GM12878 (cell line): ENCODE data around the gene TK2. TPM values are rescaled to one million over a fixed set of nuclear protein-coding genes. Genes with fewer than 3 reads are reported as not detected.

Experiments
- ATAC-seq: fragments of 200-7000 bp; cut with Tn5 transposase; 3 replicates; pipeline ENCODE4 v1.9.1; 2020; ENCODE audit warnings: mild to moderate bottlenecking, moderate library complexity
- BruUV-seq: library from RNA; stranded (reverse); fragments of 400-500 nt; replicated peaks from 2 replicates; lab custom pipeline; 2021; lab: Mats Ljungman, UMichigan
- CTCF ChIA-PET: fragments of 300-600 bp; sonication (Branson Sonifier 250); formaldehyde crosslinking; extraction: SDS; loops from one replicate; lab custom pipeline; 2021; ENCODE audit warnings: inconsistent platforms; lab: Yijun Ruan, JAX
- POLR2A ChIA-PET: fragments of 350-600 bp; formaldehyde crosslinking; extraction: SDS; loops from one replicate; lab custom pipeline; 2021; ENCODE audit warnings: inconsistent platforms; lab: Charles Lee
- RAD21 ChIA-PET: fragments of 300-600 bp; sonication (Branson Sonifier 250); formaldehyde crosslinking; loops from one replicate; lab custom pipeline; 2023; ENCODE audit warnings: antibody characterized with exemption; ENCODE audit not compliant: unreplicated experiment; lab: Charles Lee
- SMC1A ChIA-PET: fragments of 300-600 bp; sonication (Branson Sonifier 250); formaldehyde crosslinking; loops from one replicate; lab custom pipeline; 2023; ENCODE audit not compliant: unreplicated experiment, uncharacterized antibody; lab: Charles Lee
- DNase-seq: peaks from one replicate; pipeline ENCODE4 v3.0.0-alpha.2; 2011; ENCODE audit warnings: low read depth, low spot score
- FAIRE-seq: peaks from 3 replicates; lab custom pipeline; 2011; peaks lifted over from hg19 to GRCh38; lab: Jason Lieb, UNC
- H2AFZ ChIP-seq: 2 replicates; pipeline ENCODE4 v1.6.0; 2011; ENCODE audit warnings: low read depth, low read length, control low read depth; ENCODE audit not compliant: control insufficient read depth
- H3K27ac ChIP-seq: 2 replicates; pipeline ENCODE4 v1.5.1; 2011; ENCODE audit warnings: control low read depth; ENCODE audit not compliant: control insufficient read depth, insufficient read depth
- H3K27me3 ChIP-seq, 2 experiments: replicated peaks in 1 of 2; 2 replicates each; pipeline versions ENCODE4 v1.6.0 to v1.6.1; 2011; ENCODE audit warnings: low read length in 1 of 2; ENCODE audit not compliant: control insufficient read depth in 2 of 2, insufficient read depth in 2 of 2
- H3K36me3 ChIP-seq, 2 experiments: 2 replicates each; pipeline ENCODE4 v1.5.1; 2011; ENCODE audit warnings: low read length in 1 of 2; ENCODE audit not compliant: control insufficient read depth in 2 of 2, insufficient read depth in 2 of 2
- H3K4me1 ChIP-seq: 2 replicates; pipeline ENCODE4 v1.6.1; 2011; ENCODE audit warnings: mild to moderate bottlenecking, low read length, moderate library complexity, mixed read lengths; ENCODE audit not compliant: control insufficient read depth, insufficient read depth
- H3K4me2 ChIP-seq: 2 replicates; pipeline ENCODE4 v1.6.0; 2011; ENCODE audit warnings: control low read depth; ENCODE audit not compliant: control insufficient read depth, insufficient read depth
- H3K4me3 ChIP-seq: fragments of 200-600 bp; sonication (generic); 2 replicates; pipeline ENCODE4 v1.5.1; 2016
- H3K79me2 ChIP-seq: 2 replicates; pipeline ENCODE4 v1.6.0; 2011; ENCODE audit warnings: low read length; ENCODE audit not compliant: control insufficient read depth, insufficient read depth
- H3K9ac ChIP-seq: 2 replicates; pipeline ENCODE4 v1.8.0; 2011; ENCODE audit warnings: low read length, control low read depth, mixed read lengths; ENCODE audit not compliant: control insufficient read depth, insufficient read depth
- H3K9me3 ChIP-seq: replicated peaks from 3 replicates; pipeline ENCODE4 v1.5.1; 2011; ENCODE audit warnings: mild to moderate bottlenecking, low read length; ENCODE audit not compliant: control insufficient read depth, insufficient read depth
- H4K20me1 ChIP-seq: 2 replicates; pipeline ENCODE4 v1.6.0; 2011; ENCODE audit not compliant: control insufficient read depth, insufficient read depth
- HDGF ChIP-seq: fragments of 450-650 bp; IDR thresholded peaks from 2 replicates; pipeline ENCODE4 v1.6.1; 2016; ENCODE audit warnings: antibody characterized with exemption
- NBN ChIP-seq: fragments of 450-650 bp; IDR thresholded peaks from 2 replicates; pipeline ENCODE4 v1.6.1; 2016
- RCOR1 ChIP-seq: conservative IDR thresholded peaks from 2 replicates; pipeline ENCODE4 v1.6.1; 2012; ENCODE audit warnings: low read depth, low read length, improper control_type of control experiment
- RELA ChIP-seq: fragments of 450-650 bp; IDR thresholded peaks from 2 replicates; pipeline ENCODE4 v1.8.0; 2014; ENCODE audit warnings: borderline replicate concordance; ENCODE audit not compliant: partially characterized antibody
- SP1 ChIP-seq: IDR thresholded peaks from one replicate; pipeline ENCODE4 v1.6.1; 2011; ENCODE audit warnings: low read depth, low read length
- SREBF2 ChIP-seq: IDR thresholded peaks from 2 replicates; pipeline ENCODE4 v1.6.1; 2012; ENCODE audit warnings: mild to moderate bottlenecking, low read length
- SUPT20H ChIP-seq: IDR thresholded peaks from 2 replicates; pipeline ENCODE4 v1.6.1; 2011; ENCODE audit warnings: low read depth, mild to moderate bottlenecking, low read length, moderate library complexity, borderline replicate concordance; ENCODE audit not compliant: control insufficient read depth
- ZNF217 ChIP-seq: fragments of 450-650 bp; IDR thresholded peaks from 2 replicates; pipeline ENCODE4 v1.6.1; 2017; ENCODE audit warnings: antibody characterized with exemption, mild to moderate bottlenecking
- WGBS: methylation state at CpG from one replicate; pipeline ENCODE4 v1.1.6; 2016; ENCODE audit warnings: low lambda C conversion rate; ENCODE audit not compliant: insufficient replicate concordance, insufficient coverage; ENCODE audit errors: missing lambda C conversion rate; 5-methylcytosine and 5-hydroxymethylcytosine counted together
- in situ Hi-C: fragments of 300-500 bp; cut with MboI; formaldehyde crosslinking; loops from 9 replicates; pipeline ENCODE4 v1.14.3; 2018; ENCODE audit warnings: mixed read lengths
- intact Hi-C: fragments of 100-400 bp; cut with micrococcal nuclease; formaldehyde crosslinking; loops from one replicate; pipeline ENCODE4 v1.14.2; 2022; ENCODE audit not compliant: unreplicated experiment
- polyA plus RNA-seq, 11 experiments: library from polyadenylated mRNA; depleted of rRNA in 4 of 11; unstranded in 6 of 11; stranded (reverse) in 5 of 11; fragments of >200 nt; fragmentation: Nextera tagmentation in 4 of 11; fragmentation: Illumina TruSeq in 1 of 11; extraction: Ambion mirVana in 4 of 11; extraction: Trizol in 1 of 11; gene quantifications; 1 replicate in 1 of 11; 2 replicates in 10 of 11; pipeline versions ENCODE4 v1.2.1 to v1.2.3, GENCODE V29; 2011 to 2016; ENCODE audit warnings: inconsistent platforms in 2 of 11, missing spikeins in 2 of 11, low read depth in 1 of 11
- total RNA-seq, 4 experiments: library from RNA; depleted of rRNA in 3 of 4; stranded (reverse); fragments of >200 nt in 3 of 4; fragmentation: Illumina TruSeq in 1 of 4; extraction: Trizol in 1 of 4; gene quantifications; 2 replicates each; pipeline versions ENCODE4 v1.2.1 to v1.2.3, GENCODE V29; 2013 to 2021
- TF ChIP-seq, protein P1 (sequence below): fragments of 450-650 bp; IDR thresholded peaks from 2 replicates; pipeline ENCODE4 v1.6.1; 2018; ENCODE audit warnings: mild to moderate bottlenecking, low read depth, moderate library complexity; ENCODE audit not compliant: partially characterized antibody
- TF ChIP-seq, protein P2 (sequence below): IDR thresholded peaks from 2 replicates; pipeline ENCODE4 v1.6.1; 2012; ENCODE audit warnings: low read depth, low read length, improper control_type of control experiment
- TF ChIP-seq, protein P3 (sequence below): IDR thresholded peaks from 2 replicates; pipeline ENCODE4 v1.6.1; 2012; ENCODE audit warnings: improper control_type of control experiment, low read depth, low read length; ENCODE audit not compliant: insufficient replicate concordance
- TF ChIP-seq, protein P4 (sequence below): fragments of 450-650 bp; IDR thresholded peaks from 2 replicates; pipeline ENCODE4 v1.6.1; 2016; ENCODE audit warnings: mild to moderate bottlenecking

The TK2 gene
- total and polyA plus RNA-seq, 10 of the 15 experiments (the other 5 are each of a cell fraction or from before 2014, with no cell fraction given): 1.3 to 12.4 (median 3.0) TPM

DNA sequence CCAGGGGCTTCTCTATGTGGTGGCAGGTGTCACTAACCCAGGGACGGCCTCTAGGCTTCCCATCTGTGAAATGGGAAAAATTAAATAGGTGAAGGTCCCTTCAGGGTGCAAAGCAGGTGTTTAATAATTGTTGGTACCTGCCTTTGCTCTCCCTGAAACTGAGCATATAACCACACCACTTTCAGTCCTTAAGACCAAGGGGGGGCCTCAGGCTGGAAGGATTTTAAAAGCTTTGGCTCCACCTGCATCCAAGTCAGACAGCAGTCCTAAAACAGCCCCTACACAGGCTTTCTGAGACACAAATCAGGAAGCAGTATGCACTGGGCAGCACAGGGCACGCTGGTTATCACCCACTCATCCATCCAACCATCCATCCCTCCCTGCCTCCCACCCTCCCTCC is 55.0 kb downstream of the TK2 start:
- H2AFZ ChIP-seq: no peak overlapping the region
- H3K9ac ChIP-seq: no peak overlapping the region
- H3K4me3 ChIP-seq: no peak overlapping the region
- no peak overlapping the region for H3K4me2 ChIP-seq
- no peaks in the 10 kb centered on the region; a peak in 2 of 4 replicates for H3K27me3 ChIP-seq
- H4K20me1 ChIP-seq: no peaks in the 10 kb centered on the region
- CTCF ChIA-PET: no interaction called here
- ATAC-seq (no peak), DNase-seq (no peak), FAIRE-seq (no peak)
- POLR2A ChIA-PET: no interaction called here
- RAD21 ChIA-PET: no interaction called here
- intact Hi-C loops (no loop called here), in situ Hi-C loops (no loop called here)
- no peaks in the 10 kb centered on the region; the same call in 2 of the 3 replicates for H3K9me3 ChIP-seq
- BruUV-seq: no TSS peak
- H3K79me2 ChIP-seq: no peaks in the 10 kb centered on the region
- no peaks in the 10 kb centered on the region for H3K4me1 ChIP-seq
- no peaks in the 10 kb centered on the region for H3K36me3 ChIP-seq
- SMC1A ChIA-PET: no interaction called here
- WGBS: 50% methylated on average over 2 of the region's 2 CpGs
- H3K27ac ChIP-seq: no peak overlapping the region
- no peak for TF ChIP-seq SP1
- TF ChIP-seq, protein P1, sequence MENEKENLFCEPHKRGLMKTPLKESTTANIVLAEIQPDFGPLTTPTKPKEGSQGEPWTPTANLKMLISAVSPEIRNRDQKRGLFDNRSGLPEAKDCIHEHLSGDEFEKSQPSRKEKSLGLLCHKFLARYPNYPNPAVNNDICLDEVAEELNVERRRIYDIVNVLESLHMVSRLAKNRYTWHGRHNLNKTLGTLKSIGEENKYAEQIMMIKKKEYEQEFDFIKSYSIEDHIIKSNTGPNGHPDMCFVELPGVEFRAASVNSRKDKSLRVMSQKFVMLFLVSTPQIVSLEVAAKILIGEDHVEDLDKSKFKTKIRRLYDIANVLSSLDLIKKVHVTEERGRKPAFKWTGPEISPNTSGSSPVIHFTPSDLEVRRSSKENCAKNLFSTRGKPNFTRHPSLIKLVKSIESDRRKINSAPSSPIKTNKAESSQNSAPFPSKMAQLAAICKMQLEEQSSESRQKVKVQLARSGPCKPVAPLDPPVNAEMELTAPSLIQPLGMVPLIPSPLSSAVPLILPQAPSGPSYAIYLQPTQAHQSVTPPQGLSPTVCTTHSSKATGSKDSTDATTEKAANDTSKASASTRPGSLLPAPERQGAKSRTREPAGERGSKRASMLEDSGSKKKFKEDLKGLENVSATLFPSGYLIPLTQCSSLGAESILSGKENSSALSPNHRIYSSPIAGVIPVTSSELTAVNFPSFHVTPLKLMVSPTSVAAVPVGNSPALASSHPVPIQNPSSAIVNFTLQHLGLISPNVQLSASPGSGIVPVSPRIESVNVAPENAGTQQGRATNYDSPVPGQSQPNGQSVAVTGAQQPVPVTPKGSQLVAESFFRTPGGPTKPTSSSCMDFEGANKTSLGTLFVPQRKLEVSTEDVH: no peak
- TF ChIP-seq SREBF2: no peak
- no peak for TF ChIP-seq HDGF
- TF ChIP-seq NBN: no peak
- no peak for TF ChIP-seq SUPT20H
- TF ChIP-seq RELA: no peak
- TF ChIP-seq, protein P2, sequence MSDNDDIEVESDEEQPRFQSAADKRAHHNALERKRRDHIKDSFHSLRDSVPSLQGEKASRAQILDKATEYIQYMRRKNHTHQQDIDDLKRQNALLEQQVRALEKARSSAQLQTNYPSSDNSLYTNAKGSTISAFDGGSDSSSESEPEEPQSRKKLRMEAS: no peak
- no peak for TF ChIP-seq RCOR1
- TF ChIP-seq, protein P3, sequence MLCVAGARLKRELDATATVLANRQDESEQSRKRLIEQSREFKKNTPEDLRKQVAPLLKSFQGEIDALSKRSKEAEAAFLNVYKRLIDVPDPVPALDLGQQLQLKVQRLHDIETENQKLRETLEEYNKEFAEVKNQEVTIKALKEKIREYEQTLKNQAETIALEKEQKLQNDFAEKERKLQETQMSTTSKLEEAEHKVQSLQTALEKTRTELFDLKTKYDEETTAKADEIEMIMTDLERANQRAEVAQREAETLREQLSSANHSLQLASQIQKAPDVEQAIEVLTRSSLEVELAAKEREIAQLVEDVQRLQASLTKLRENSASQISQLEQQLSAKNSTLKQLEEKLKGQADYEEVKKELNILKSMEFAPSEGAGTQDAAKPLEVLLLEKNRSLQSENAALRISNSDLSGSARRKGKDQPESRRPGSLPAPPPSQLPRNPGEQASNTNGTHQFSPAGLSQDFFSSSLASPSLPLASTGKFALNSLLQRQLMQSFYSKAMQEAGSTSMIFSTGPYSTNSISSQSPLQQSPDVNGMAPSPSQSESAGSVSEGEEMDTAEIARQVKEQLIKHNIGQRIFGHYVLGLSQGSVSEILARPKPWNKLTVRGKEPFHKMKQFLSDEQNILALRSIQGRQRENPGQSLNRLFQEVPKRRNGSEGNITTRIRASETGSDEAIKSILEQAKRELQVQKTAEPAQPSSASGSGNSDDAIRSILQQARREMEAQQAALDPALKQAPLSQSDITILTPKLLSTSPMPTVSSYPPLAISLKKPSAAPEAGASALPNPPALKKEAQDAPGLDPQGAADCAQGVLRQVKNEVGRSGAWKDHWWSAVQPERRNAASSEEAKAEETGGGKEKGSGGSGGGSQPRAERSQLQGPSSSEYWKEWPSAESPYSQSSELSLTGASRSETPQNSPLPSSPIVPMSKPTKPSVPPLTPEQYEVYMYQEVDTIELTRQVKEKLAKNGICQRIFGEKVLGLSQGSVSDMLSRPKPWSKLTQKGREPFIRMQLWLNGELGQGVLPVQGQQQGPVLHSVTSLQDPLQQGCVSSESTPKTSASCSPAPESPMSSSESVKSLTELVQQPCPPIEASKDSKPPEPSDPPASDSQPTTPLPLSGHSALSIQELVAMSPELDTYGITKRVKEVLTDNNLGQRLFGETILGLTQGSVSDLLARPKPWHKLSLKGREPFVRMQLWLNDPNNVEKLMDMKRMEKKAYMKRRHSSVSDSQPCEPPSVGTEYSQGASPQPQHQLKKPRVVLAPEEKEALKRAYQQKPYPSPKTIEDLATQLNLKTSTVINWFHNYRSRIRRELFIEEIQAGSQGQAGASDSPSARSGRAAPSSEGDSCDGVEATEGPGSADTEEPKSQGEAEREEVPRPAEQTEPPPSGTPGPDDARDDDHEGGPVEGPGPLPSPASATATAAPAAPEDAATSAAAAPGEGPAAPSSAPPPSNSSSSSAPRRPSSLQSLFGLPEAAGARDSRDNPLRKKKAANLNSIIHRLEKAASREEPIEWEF: no peak
- TF ChIP-seq ZNF217: no peak
- TF ChIP-seq, protein P4, sequence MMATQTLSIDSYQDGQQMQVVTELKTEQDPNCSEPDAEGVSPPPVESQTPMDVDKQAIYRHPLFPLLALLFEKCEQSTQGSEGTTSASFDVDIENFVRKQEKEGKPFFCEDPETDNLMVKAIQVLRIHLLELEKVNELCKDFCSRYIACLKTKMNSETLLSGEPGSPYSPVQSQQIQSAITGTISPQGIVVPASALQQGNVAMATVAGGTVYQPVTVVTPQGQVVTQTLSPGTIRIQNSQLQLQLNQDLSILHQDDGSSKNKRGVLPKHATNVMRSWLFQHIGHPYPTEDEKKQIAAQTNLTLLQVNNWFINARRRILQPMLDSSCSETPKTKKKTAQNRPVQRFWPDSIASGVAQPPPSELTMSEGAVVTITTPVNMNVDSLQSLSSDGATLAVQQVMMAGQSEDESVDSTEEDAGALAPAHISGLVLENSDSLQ: no peak
